Tongue (tissue), 2 donors: ENCODE results near the gene HES1. TPM values are rescaled to one million over a fixed set of nuclear protein-coding genes. Genes with fewer than 3 reads are reported as not detected.
"Not testable (repeated sequence)": the region's sequence is repeated elsewhere in the genome, so short reads cannot be mapped to it uniquely, and the experiment has no call there.

Experiments
- DNase-seq: peaks from one replicate; pipeline ENCODE4 v3.0.0-alpha.2; 2015
- total RNA-seq: library from RNA; depleted of rRNA; stranded (reverse); fragments of >200 nt; gene quantifications from one replicate; pipeline ENCODE4 v1.2.3, GENCODE V29; 2014

Gene HES1
- total RNA-seq, 1 donor from 2014 or later, result 61.9 TPM

GRCh38 chr3:194141415-194142155, 5.6 kb downstream of the HES1 start:
- peak; percentile 94 for DNase-seq

DNA sequence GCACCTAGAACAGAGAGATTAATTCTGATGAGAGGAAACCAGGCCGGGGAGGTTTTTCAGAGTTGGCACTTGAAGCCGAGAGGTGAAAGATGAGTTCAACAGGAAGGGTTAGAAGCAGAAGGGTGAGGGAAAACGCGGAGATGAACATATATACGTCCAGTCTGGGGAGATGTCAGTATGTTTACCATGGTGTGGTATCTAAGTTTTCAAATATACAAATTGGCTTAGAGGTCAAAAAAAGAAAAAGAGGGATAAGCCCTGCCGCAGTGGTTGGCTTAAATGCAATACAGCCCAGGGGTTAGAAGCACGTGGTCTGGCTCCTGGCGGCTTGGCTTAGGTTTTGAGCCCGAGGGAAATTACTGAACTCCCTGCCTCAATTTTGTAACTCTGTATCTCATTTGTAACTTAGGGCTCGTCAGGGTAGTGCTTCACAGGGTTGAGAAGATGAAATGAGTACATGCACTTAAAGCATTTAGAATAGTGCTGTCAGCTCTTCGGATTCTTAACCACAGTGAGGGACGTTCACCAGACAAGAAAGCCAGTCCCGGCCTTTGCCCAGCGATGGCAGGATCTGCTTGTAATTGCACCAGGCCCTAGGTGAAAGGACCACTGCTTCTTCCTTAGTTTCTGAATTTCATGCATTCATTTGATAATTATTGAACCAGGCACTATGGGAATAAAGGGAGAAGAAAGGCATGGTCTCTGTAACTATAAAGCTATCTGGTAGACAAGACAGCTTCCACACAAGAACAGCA, 6.4 kb downstream of the HES1 start:
- peak; percentile 65 for DNase-seq

GRCh38 chr3:194145702-194146101, 9.8 kb downstream of the HES1 start:
- no peak for DNase-seq

GRCh38 chr3:194147679-194148078, 11.7 kb downstream of the HES1 start:
- DNase-seq, result no peak

GRCh38 chr3:194148383-194148782, 12.4 kb downstream of the HES1 start:
- DNase-seq, result peak; percentile 29

DNA sequence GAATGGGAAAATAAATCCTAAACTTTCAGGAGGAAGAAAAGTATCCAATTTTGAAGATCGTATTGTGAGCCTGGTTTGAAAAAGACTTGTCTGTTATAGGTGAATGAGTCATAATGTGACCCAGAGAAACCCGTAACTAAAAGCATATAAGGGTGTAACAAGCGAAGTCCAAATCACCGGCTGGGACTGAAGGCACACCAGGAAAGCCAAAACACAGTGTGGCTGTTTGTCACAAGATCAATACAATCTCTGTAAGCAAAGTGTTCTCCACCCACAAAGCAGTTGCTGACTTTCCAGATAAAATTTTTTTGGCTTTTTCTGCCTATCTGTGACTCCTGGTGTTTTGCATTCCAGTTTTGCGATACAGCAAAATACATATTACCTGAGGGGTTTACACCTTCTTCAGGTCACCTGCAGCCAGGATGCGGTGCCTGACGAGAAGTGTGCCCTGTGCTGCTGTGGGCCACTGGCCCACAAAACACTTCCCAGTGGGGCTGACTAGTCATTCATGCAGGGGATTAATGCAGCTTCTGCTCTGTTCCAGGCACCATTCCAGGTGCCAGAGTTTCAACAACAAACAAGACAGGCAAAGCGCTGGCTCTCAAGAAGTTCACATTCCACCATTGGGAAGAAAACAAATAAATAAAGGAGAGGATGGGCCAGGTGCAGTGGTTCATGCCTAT, 14.4 kb downstream of the HES1 start:
- DNase-seq, result no peak

DNA sequence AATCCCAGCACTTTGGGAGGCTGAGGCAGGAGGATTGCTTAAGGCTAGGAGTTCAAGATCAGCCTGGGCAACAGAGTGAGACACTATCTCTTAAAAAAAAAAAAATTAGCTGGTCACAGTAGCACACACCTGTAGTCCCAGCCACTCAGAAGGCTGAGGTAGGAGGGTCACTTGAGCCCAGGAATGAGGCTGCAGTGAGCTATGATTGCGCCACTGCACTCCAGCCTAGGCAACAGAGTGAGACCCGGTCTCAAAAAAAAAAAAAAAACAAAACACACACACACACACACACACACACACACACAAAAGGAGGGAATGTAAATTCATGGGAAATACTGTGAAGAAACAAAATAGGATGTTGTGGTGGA, 15.0 kb downstream of the HES1 start:
- DNase-seq, result not testable (repeated sequence)

GRCh38 chr3:194154346-194154745, 18.4 kb downstream of the HES1 start:
- DNase-seq, result no peak

DNA sequence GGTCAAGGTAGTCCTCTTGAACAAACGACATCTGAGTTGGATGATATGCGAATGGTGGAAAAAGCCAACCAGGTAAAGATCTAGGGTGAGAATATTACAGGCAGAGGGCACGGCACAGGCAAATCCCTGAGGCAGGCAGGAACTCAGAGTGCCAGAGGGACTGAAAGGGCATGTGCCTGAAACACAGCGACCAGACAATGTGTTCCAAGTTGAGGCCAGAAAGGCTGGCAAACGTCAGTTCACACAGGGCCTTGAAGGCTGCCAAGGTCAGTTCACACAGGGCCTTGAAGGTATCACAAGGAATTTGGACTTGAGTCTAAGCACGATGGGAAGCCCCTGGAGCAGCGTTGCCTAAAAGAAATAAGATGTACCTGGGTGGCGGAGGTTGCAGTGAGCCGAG, 20.1 kb downstream of the HES1 start:
- no peak for DNase-seq

- peak; percentile 15 for DNase-seq
Observed at GRCh38 chr3:194158942-194159439, 23.0 kb downstream of the HES1 start.

- DNase-seq, result no peak
Observed at GRCh38 chr3:194160158-194160557, 24.2 kb downstream of the HES1 start.

GRCh38 chr3:194161131-194162045, 25.4 kb downstream of the HES1 start:
- peak; percentile 69 for DNase-seq

- no peak for DNase-seq
Observed at GRCh38 chr3:194162070-194162678, 26.2 kb downstream of the HES1 start.

GRCh38 chr3:194162817-194163584, 27.1 kb downstream of the HES1 start:
- DNase-seq, result no peak

DNA sequence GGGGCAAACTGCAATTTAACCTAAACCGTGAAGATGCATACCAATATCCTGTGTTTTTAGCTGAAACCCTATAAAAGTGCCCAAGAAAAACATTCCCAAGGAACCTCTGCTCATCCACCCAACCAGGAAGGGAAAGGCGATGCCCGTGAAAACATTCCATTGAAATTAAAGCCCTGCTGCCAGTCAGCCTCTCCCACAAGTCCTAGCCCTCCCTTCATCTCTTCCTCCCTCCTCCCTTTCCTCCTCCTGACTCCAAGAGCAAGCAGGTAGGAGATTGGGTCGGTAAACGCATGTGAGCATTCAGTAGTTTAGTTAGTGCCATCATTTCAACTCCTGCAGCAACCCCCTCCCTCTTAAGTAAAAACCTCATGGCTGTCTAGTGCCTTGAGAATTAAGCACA, 27.7 kb downstream of the HES1 start:
- no peak for DNase-seq

- DNase-seq, result no peak
Observed at GRCh38 chr3:194164861-194165260, 28.9 kb downstream of the HES1 start.

DNA sequence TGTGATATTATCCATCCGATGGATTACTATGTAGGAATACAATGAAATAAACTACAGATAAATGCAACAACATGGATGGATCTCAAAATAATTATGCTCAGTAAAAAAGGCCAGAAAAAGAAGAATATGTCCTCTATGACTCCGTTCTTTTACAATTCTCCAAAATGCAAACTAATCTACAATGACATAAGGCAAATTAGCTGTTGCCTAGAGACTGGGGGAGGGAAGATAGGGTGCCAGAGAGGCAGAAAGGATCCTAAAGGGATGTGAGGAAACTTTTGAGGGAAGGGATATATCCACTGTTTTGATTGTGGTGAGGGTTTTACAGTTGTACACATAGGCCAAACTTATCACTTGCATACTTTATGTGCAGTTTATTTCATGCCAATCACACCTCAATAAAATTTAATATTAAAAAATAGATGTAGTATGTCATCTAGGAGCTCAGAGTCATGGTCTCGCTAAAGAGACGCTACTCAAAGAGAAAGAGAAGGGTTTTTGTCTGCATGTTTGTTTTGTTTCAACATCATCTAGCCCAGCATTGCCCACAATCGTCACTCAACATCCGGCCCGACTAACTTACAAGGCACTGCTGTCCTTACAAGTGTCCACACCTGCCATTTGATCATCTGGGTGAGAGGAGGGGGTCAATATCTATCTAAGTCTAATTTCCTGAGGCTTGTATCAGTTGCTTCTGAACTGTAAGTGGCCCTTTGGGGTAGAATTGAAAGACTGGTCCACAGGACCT, 29.5 kb downstream of the HES1 start:
- DNase-seq, result no peak

- peak; percentile 66 for DNase-seq
Observed at GRCh38 chr3:194166682-194167479, 30.9 kb downstream of the HES1 start.
